NB4 (cell line): ENCODE data around the gene OR5AN1.
A peak's percentile ranks its signal among the peaks of the same experiment; 100 is the strongest.
"Not testable (repeated sequence)": the region's sequence is repeated elsewhere in the genome, so short reads cannot be mapped to it uniquely, and the experiment has no call there.

ENCODE experiments used
- DNase-seq: peaks from one replicate; pipeline ENCODE4 v3.0.0; 2010; ENCODE audit warnings: low read depth
- H3K4me3 ChIP-seq: one replicate; pipeline ENCODE4 v1.5.1; 2011; ENCODE audit warnings: mild to moderate bottlenecking, low read depth, low read length, moderate library complexity
- MYC ChIP-seq: IDR thresholded peaks from 2 replicates; pipeline ENCODE4 v1.6.1; 2011; ENCODE audit warnings: low read depth, low read length
- POLR2A ChIP-seq: IDR thresholded peaks from 2 replicates; pipeline ENCODE4 v1.6.1; 2011; ENCODE audit warnings: mild to moderate bottlenecking; ENCODE audit not compliant: insufficient read length; ENCODE audit errors: extremely low read depth
- TF ChIP-seq, protein P1 (sequence below): IDR thresholded peaks from one replicate; pipeline ENCODE4 v1.5.1; 2012; ENCODE audit warnings: low read depth, low read length
- TF ChIP-seq, protein P2 (sequence below): IDR thresholded peaks from 2 replicates; pipeline ENCODE4 v1.6.1; 2011; ENCODE audit warnings: low read depth, low read length

The OR5AN1 gene

DNA sequence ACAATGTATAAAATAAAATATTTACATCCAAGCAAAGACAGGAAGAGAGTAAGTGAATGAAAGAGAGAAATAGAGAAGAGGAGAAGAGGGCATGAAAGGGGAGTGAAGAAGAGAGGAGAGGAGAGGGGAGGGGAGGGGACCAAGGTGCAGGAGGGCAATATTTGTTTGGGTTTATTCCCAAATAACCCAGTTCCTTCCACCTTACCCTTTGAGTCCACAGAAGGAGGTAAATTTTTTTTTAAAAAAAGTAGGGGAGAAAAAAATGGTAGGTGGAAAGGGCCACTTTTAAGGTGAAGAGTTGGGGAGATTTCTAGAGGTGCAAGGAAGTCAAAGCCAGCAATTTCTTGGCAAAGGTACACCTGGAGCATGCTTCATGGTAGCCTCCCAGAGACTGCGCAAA, 2.1 kb upstream of the OR5AN1 start:
- no peak overlapping the region for H3K4me3 ChIP-seq
- TF ChIP-seq, protein P1, sequence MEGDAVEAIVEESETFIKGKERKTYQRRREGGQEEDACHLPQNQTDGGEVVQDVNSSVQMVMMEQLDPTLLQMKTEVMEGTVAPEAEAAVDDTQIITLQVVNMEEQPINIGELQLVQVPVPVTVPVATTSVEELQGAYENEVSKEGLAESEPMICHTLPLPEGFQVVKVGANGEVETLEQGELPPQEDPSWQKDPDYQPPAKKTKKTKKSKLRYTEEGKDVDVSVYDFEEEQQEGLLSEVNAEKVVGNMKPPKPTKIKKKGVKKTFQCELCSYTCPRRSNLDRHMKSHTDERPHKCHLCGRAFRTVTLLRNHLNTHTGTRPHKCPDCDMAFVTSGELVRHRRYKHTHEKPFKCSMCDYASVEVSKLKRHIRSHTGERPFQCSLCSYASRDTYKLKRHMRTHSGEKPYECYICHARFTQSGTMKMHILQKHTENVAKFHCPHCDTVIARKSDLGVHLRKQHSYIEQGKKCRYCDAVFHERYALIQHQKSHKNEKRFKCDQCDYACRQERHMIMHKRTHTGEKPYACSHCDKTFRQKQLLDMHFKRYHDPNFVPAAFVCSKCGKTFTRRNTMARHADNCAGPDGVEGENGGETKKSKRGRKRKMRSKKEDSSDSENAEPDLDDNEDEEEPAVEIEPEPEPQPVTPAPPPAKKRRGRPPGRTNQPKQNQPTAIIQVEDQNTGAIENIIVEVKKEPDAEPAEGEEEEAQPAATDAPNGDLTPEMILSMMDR = no peak

DNA sequence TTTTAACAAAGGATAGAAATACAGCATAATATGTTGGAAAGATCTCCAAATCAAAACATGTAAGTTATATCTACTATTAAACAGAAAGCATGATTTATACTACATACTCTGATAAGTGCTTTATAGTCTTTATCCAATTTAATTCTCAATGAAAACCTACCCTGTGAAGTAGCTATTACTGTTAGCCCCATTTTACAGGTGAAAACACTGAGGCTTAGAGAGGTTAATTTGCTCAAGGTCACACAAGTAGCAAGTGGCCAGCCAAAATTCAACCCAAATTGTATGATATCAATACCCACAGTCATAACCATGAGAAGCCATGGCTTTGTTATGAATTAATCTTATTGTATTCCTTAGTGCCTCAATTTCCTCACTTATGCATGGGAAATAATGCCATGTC, 675 bp upstream of the OR5AN1 start:
- H3K4me3 ChIP-seq = no peak overlapping the region
- no peak for TF ChIP-seq POLR2A
- TF ChIP-seq MYC = no peak
- TF ChIP-seq, protein P1 = no peak
- TF ChIP-seq, protein P2, sequence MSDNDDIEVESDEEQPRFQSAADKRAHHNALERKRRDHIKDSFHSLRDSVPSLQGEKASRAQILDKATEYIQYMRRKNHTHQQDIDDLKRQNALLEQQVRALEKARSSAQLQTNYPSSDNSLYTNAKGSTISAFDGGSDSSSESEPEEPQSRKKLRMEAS = no peak

More for the DNA sequence above, 2.1 kb upstream of the OR5AN1 start:
- DNase-seq = no peak

DNA sequence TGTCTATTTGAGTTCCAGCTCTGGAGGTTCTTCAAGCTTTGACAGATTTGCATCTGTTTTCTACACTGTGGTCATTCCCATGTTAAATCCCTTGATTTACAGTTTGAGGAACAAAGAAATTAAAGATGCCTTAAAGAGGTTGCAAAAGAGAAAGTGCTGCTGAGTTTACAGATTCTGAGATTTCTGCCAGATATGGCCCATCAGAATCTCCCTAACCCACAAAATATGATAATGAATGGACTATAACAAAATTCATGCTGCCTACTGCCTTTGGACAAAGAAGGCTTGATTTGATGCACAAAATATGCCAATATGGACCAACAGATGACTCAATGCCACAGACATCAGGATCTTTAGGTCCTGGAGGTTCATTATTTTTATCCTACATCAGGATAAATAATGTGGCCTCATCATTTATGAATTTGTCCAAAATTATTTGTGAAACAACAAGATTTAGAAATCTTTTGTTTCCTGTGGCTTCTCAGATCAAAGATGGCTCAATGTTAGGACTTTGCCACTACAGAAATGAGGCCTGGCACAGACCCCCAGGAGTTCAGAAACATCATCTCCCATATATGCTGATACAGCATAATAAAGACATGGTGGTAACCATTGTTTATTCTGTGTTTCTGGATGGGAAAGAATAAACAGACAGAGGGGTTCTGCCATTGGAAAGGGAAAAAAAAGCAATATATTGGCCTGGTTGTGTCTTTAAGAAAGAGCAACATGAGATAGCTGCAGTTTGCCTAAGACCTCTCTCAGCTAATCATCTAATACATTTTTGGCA, 6.7 kb downstream of the OR5AN1 start:
- H3K4me3 ChIP-seq = no peak overlapping the region
- no peak for TF ChIP-seq POLR2A
- TF ChIP-seq, protein P1 = no peak
- no peak for TF ChIP-seq MYC
- TF ChIP-seq, protein P2 = no peak
- DNase-seq = no peak

More for the DNA sequence above, 675 bp upstream of the OR5AN1 start:
- DNase-seq = no peak

DNA sequence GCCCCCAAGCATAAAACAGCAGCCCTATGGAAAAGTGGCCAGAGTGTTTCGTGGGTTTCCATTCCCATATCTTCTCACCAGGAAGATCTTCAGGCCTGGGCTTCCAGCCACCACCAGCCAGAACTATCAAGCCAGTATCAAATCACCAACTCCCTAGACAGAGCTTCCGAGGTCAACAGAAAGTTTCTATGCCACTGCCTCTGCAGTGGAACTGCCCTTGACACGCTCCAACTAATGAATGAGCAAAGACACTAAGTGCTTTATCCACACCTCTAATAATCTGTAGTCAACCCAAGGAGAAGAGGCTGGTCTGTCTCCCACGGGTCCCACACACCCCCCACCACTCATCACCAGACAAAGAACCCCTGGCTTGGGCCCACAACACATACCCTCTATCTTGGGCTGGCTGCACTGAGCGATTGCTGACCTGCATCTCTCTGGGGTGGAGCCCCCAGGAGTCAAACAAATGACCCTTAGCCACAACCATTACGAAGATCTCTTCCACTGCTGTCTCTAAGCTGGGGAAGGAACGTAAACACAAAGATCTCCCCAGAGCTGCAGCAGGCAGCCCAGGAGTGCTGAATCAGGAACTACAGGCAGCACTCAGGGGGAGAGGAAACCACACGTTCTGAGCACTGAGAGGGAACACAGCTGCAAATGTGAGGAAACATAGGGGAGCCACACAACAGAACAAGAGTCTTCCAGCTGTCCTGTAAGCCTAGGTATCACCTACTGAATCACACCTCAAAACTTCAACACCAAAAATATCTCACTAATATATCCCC, 9.7 kb downstream of the OR5AN1 start:
- peak; percentile 18 for DNase-seq
- TF ChIP-seq, protein P2 = no peak
- TF ChIP-seq, protein P1 = no peak
- TF ChIP-seq MYC (no peak), POLR2A (no peak)
- H3K4me3 ChIP-seq = no peak overlapping the region

DNA sequence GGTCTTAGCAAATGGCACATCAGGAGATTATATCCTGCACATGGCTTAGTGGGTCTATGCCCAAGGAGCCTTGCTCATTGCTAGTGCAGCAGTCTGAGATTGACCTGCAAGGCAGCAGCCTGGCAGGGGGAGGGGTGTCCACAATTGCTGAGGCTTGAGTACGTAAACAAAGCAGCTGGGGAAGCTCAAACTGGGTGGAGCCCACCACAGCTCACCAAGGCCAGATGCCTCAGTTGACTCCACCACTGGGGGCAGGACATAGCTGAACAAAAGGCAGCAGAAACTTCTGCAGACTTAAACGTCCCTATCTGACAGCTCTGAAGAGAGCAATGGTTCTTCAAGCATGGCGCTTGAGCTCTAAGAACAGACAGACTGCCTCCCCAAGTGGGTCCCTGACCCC, 13.6 kb downstream of the OR5AN1 start:
- H3K4me3 ChIP-seq, DNase-seq: not testable (repeated sequence)

DNA sequence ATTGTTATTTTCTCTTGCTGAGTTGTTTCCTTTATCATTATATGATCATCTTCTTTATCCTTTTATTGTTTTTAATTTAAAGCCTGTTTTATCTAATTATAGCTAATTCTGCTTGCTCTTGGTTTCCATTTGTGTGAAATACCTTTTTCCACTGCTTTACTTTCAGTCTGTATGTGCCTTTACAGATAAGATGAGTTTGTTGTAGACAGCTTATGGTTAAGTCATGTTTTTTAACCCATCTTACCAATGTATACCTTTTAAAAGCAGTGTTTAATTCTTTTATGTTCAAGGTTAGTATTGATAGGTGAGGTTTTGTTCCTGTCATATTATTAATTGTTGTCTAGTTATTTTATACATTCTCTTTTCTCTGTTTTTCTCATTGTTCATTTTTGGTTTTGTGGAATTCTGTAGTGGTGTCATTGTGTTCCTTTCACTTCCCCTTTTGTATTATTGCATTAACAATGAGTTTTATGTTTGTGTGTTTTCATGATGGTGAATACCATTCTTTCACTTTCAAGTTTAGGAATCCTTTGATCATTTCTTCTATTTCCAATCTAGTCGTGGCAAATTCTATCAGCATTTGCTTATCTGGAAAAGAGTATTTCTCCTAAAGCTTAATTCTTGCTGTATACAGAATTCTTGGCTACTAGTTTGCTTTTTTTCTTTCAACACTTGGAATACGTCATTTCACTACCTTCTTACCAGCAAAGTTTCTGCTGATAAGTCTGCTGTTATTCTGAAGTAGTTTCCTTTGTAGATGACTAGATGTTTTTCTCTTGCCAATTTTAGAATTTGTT, 21.8 kb downstream of the OR5AN1 start:
- H3K4me3 ChIP-seq = no peak overlapping the region
- TF ChIP-seq, protein P1 = no peak
- TF ChIP-seq, protein P2 = no peak
- TF ChIP-seq POLR2A (no peak), MYC (no peak)
- DNase-seq = no peak
